Type B pancreatic cell (in vitro differentiated cells): ENCODE measurements around the gene PCCA. TPM values are rescaled to one million over a fixed set of nuclear protein-coding genes. Genes with fewer than 3 reads are reported as not detected.

Experiments
- DNase-seq: peaks from one replicate; pipeline ENCODE4 v3.0.0; 2021; ENCODE audit warnings: mixed read lengths; ENCODE audit not compliant: unreplicated experiment; ENCODE audit errors: extremely low spot score
- H3K27ac Mint-ChIP-seq: 2 replicates; pipeline ENCODE4 v1.8.0; 2021; ENCODE audit warnings: mild to moderate bottlenecking, mixed read lengths
- H3K27me3 Mint-ChIP-seq: 2 replicates; pipeline ENCODE4 v1.8.0; 2021; ENCODE audit warnings: mixed read lengths
- H3K36me3 Mint-ChIP-seq: 2 replicates; pipeline ENCODE4 v1.8.0; 2021; ENCODE audit warnings: mixed read lengths
- H3K4me1 Mint-ChIP-seq: one replicate; pipeline ENCODE4 v1.8.0; 2021; ENCODE audit warnings: mixed read lengths; ENCODE audit not compliant: unreplicated experiment
- H3K4me3 Mint-ChIP-seq: 2 replicates; pipeline ENCODE4 v1.8.0; 2021; ENCODE audit warnings: mild to moderate bottlenecking, mixed read lengths
- H3K9me3 Mint-ChIP-seq: 2 replicates; pipeline ENCODE4 v1.8.0; 2021; ENCODE audit warnings: mixed read lengths
- total RNA-seq: library from RNA; stranded (reverse); gene quantifications from 2 replicates; pipeline ENCODE4 v1.2.1, GENCODE V29; 2021; ENCODE audit warnings: low replicate concordance
- TF ChIP-seq, protein P1 (sequence below): fragments of 200-600 bp; sonication (generic); conservative IDR thresholded peaks from 2 replicates; pipeline ENCODE4 v1.5.0; 2021; ENCODE audit warnings: antibody characterized with exemption, mild to moderate bottlenecking

Gene PCCA
- total RNA-seq, 1 donor from 2014 or later: 46.8 TPM

GRCh38 chr13:100356889-100357288, 268.0 kb downstream of the PCCA start:
- no peaks in the 10 kb centered on the region for H3K9me3 Mint-ChIP-seq

GRCh38 chr13:100357764-100358163, 268.9 kb downstream of the PCCA start:
- no peak for DNase-seq
- Mint-ChIP-seq H3K27ac (no peak overlapping the region), H3K4me3 (no peak overlapping the region), H3K27me3 (no peaks in the 10 kb centered on the region), H3K9me3 (no peaks in the 10 kb centered on the region), H3K36me3 (peaks cover 22% of the 10 kb centered on the region), H3K4me1 (peaks cover 2% of the 10 kb centered on the region)
- TF ChIP-seq, protein P1, sequence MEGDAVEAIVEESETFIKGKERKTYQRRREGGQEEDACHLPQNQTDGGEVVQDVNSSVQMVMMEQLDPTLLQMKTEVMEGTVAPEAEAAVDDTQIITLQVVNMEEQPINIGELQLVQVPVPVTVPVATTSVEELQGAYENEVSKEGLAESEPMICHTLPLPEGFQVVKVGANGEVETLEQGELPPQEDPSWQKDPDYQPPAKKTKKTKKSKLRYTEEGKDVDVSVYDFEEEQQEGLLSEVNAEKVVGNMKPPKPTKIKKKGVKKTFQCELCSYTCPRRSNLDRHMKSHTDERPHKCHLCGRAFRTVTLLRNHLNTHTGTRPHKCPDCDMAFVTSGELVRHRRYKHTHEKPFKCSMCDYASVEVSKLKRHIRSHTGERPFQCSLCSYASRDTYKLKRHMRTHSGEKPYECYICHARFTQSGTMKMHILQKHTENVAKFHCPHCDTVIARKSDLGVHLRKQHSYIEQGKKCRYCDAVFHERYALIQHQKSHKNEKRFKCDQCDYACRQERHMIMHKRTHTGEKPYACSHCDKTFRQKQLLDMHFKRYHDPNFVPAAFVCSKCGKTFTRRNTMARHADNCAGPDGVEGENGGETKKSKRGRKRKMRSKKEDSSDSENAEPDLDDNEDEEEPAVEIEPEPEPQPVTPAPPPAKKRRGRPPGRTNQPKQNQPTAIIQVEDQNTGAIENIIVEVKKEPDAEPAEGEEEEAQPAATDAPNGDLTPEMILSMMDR: no peak

More at GRCh38 chr13:100356889-100357288, 268.0 kb downstream of the PCCA start:
- TF ChIP-seq, protein P1: no peak
- DNase-seq: no peak
- H3K36me3 Mint-ChIP-seq: peaks cover 23% of the 10 kb centered on the region
- H3K27me3 Mint-ChIP-seq: no peaks in the 10 kb centered on the region
- no peak overlapping the region for H3K4me3 Mint-ChIP-seq
- H3K27ac Mint-ChIP-seq: no peak overlapping the region
- H3K4me1 Mint-ChIP-seq: no peaks in the 10 kb centered on the region

GRCh38 chr13:100361504-100361903, 272.6 kb downstream of the PCCA start:
- TF ChIP-seq, protein P1: no peak
- no peak for DNase-seq
- Mint-ChIP-seq H3K9me3 (no peaks in the 10 kb centered on the region), H3K4me1 (peaks cover 27% of the 10 kb centered on the region), H3K36me3 (peaks cover 17% of the 10 kb centered on the region), H3K27ac (no peak overlapping the region), H3K27me3 (no peaks in the 10 kb centered on the region), H3K4me3 (no peak overlapping the region)

- Mint-ChIP-seq H3K36me3 (peaks cover 17% of the 10 kb centered on the region), H3K27ac (no peak overlapping the region), H3K27me3 (no peaks in the 10 kb centered on the region), H3K9me3 (no peaks in the 10 kb centered on the region), H3K4me3 (no peak overlapping the region), H3K4me1 (peaks cover 27% of the 10 kb centered on the region)
- TF ChIP-seq, protein P1: no peak
- DNase-seq: no peak
Measured at GRCh38 chr13:100362371-100362770, 273.5 kb downstream of the PCCA start.

DNA sequence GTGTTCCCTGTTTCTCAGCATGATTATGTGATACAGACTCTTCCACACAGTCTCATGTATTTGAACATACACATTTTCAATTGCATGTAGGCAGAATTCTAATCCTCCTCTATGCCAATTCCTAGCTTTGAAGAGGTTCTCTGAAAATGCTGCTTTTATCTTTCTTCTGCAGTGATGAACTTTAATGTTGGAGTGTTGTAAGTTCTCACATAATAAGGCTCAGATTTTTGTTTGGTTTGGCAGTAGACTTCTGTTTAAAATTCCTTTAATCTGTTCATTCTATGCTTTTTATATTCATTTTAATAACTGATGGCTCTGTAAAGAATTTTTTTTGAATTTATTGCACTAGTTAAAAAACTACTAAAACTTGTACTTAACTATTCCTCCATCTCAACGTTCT, 273.9 kb downstream of the PCCA start:
- Mint-ChIP-seq H3K4me1 (peaks cover 27% of the 10 kb centered on the region), H3K9me3 (no peaks in the 10 kb centered on the region), H3K4me3 (no peak overlapping the region), H3K27me3 (no peaks in the 10 kb centered on the region), H3K27ac (peak overlapping the region; percentile 5), H3K36me3 (peaks cover 17% of the 10 kb centered on the region)
- DNase-seq: no peak
- TF ChIP-seq, protein P1: no peak

DNA sequence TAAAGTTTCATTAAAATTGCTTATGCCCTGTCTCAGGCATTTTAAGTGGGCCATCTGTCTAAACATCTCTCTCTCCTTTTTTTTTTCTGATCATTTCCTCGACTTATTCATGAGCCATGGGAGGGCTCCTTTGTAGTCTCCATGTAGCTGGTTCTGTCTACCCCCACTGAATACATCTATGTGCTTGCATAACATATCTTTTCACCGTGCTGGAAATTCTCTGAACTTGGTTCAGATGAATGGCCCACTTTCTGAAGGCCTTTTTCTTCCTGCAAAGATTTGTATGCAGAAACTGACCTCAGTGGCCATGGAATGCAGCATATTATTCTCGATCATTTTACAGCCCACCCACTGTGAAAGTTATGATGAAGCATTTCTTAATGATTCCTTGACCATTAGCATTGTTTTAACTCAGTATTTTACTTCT, 274.4 kb downstream of the PCCA start:
- peak overlapping the region; percentile 5 for H3K27ac Mint-ChIP-seq
- peaks cover 17% of the 10 kb centered on the region for H3K36me3 Mint-ChIP-seq
- H3K4me3 Mint-ChIP-seq: no peak overlapping the region
- no peaks in the 10 kb centered on the region for H3K9me3 Mint-ChIP-seq
- peaks cover 27% of the 10 kb centered on the region for H3K4me1 Mint-ChIP-seq
- H3K27me3 Mint-ChIP-seq: no peaks in the 10 kb centered on the region
- no peak for DNase-seq
- TF ChIP-seq, protein P1: no peak
